ENCODE results near the gene ZBTB40. TPM values are rescaled to one million over a fixed set of nuclear protein-coding genes. Genes with fewer than 3 reads are reported as not detected.

Gene ZBTB40
- total RNA-seq, 1 experiment from 2014 or later, result 16.3 TPM

- Mint-ChIP-seq H3K27ac (no peak overlapping the region), H3K27me3 (ENCODE audit: low read depth) (no peaks in the 10 kb centered on the region; the same call in 1 of the 2 replicates), H3K36me3 (ENCODE audit: insufficient read depth in 1 of 3, low read depth in 3 of 3) (peaks cover 0 to 4% (median 0%) of the 10 kb centered on the region in 3 experiments; a peak in 1 of 7 replicates), H3K9me3 (peaks cover 0 to 3% of the 10 kb centered on the region in 2 experiments; a peak in 2 of 5 replicates), H3K4me1 (no peaks in the 10 kb centered on the region), H3K4me3 (no peak overlapping the region)
- Histone ChIP-seq H2BK15ac (ENCODE audit: low read depth, low read length) (no peak overlapping the region), H2BK5ac (ENCODE audit: insufficient read length, low read length) (no peak overlapping the region), H4K5ac (ENCODE audit: insufficient read length, low read depth, low read length) (no peak overlapping the region), H3K79me1 (ENCODE audit: insufficient read depth, low read depth, low read length, poor library complexity, severe bottlenecking) (no peaks in the 10 kb centered on the region), H3K23ac (ENCODE audit: insufficient read length, low read depth, low read length) (no peak overlapping the region), H3K14ac (ENCODE audit: insufficient read depth, low read length) (no peak overlapping the region), H3K4ac (ENCODE audit: low read depth, low read length) (no peak overlapping the region), H3K9ac (ENCODE audit: extremely low read depth, insufficient read length, low read length) (no peak overlapping the region), H3K4me2 (ENCODE audit: insufficient read depth, insufficient read length, low read length) (no peak overlapping the region), H3K27ac (ENCODE audit: insufficient read length, low read depth, low read length) (no peak overlapping the region), H3K4me1 (ENCODE audit: insufficient read depth, low read length) (no peaks in the 10 kb centered on the region), H3K56ac (ENCODE audit: insufficient read length, low read depth, low read length) (no peak overlapping the region), H3K9me3 (ENCODE audit: control insufficient read depth, low read depth, low read length) (no peaks in the 10 kb centered on the region), H3K27me3 (ENCODE audit: insufficient read depth, low read length) (no peaks in the 10 kb centered on the region), H2AFZ (ENCODE audit: low read length) (no peak overlapping the region), H4K91ac (ENCODE audit: insufficient read length, low read depth, low read length) (no peak overlapping the region), H2BK120ac (ENCODE audit: low read depth, low read length, poor library complexity, severe bottlenecking) (no peak overlapping the region), H4K20me1 (ENCODE audit: control insufficient read depth, insufficient read depth, insufficient read length) (no peaks in the 10 kb centered on the region), H3K23me2 (ENCODE audit: insufficient read length, low read depth, low read length, poor library complexity, severe bottlenecking) (no peaks in the 10 kb centered on the region), H2AK5ac (ENCODE audit: insufficient read length, low read length) (no peak overlapping the region), H3T11ph (ENCODE audit: low read length) (no peak overlapping the region), H2BK20ac (ENCODE audit: low read depth, low read length, poor library complexity, severe bottlenecking) (no peak overlapping the region), H3K18ac (ENCODE audit: insufficient read length, low read depth, low read length) (no peak overlapping the region), H2BK12ac (ENCODE audit: insufficient read length, low read depth, low read length) (no peak overlapping the region), H4K8ac (replicated peaks; ENCODE audit: insufficient read length, low read depth, low read length) (no peak overlapping the region), H3K79me2 (ENCODE audit: insufficient read depth, low read length) (no peaks in the 10 kb centered on the region)
- no peak for DNase-seq
- TF ChIP-seq CTCF (conservative IDR thresholded peaks at IDR 0.05), result no peak
- no CpG with 5 or more reads among the region's 4 CpGs for WGBS (ENCODE audit: extremely low coverage, insufficient read length, low lambda C conversion rate)
Measured at GRCh38 chr1:22426781-22427180, 24.9 kb upstream of the ZBTB40 start.
